HepG2 (cell line): Measurements from ENCODE around the gene ZDHHC8. TPM values are rescaled to one million over a fixed set of nuclear protein-coding genes. Genes with fewer than 3 reads are reported as not detected.

Experiments
- CEBPG ChIP-seq: IDR thresholded peaks from 2 replicates; pipeline ENCODE4 v1.6.1; 2016
- FOSL1 ChIP-seq: sonication (generic); formaldehyde crosslinking; IDR thresholded peaks from 2 replicates; pipeline ENCODE4 v1.9.0; 2021; ENCODE audit warnings: missing genetic modification reagents, borderline replicate concordance
- JARID2 ChIP-seq: sonication (generic); formaldehyde crosslinking; IDR thresholded peaks from 2 replicates; pipeline ENCODE4 v1.8.1; 2023; ENCODE audit warnings: missing genetic modification reagents, inconsistent platforms; ENCODE audit not compliant: insufficient replicate concordance
- KDM3A ChIP-seq: IDR thresholded peaks from 2 replicates; pipeline ENCODE4 v1.6.1; 2018; ENCODE audit warnings: low read depth, missing compliant biosample characterization
- NFE2 ChIP-seq: sonication (generic); formaldehyde crosslinking; IDR thresholded peaks from 2 replicates; pipeline ENCODE4 v1.4.0; 2020; ENCODE audit warnings: missing genetic modification reagents
- NFE2L2 ChIP-seq: fragments of 150-350 bp; IDR thresholded peaks from 2 replicates; pipeline ENCODE4 v1.6.1; 2014; ENCODE audit warnings: low read length
- NFIC ChIP-seq: IDR thresholded peaks from 2 replicates; pipeline ENCODE4 v1.6.1; 2012; ENCODE audit warnings: mild to moderate bottlenecking, low read length, inconsistent platforms
- NR1H2 ChIP-seq: sonication (generic); formaldehyde crosslinking; IDR thresholded peaks from 2 replicates; pipeline ENCODE4 v1.8.1; 2022; ENCODE audit warnings: low read depth, missing genetic modification reagents, borderline replicate concordance
- PHF5A ChIP-seq: IDR thresholded peaks from one replicate; pipeline ENCODE4 v1.6.1; 2018; ENCODE audit warnings: low read depth, missing genetic modification reagents; ENCODE audit not compliant: unreplicated experiment
- RFX1 ChIP-seq: fragments of 450-650 bp; IDR thresholded peaks from 2 replicates; pipeline ENCODE4 v1.6.1; 2017
- ZFP36L1 ChIP-seq: sonication (generic); formaldehyde crosslinking; IDR thresholded peaks from 2 replicates; pipeline ENCODE4 v1.8.0; 2022; ENCODE audit warnings: mild to moderate bottlenecking, missing genetic modification reagents, moderate library complexity
- ZFP36L2 ChIP-seq: sonication (generic); formaldehyde crosslinking; IDR thresholded peaks from 2 replicates; pipeline ENCODE4 v1.4.0; 2020; ENCODE audit warnings: missing genetic modification reagents
- ZKSCAN8 ChIP-seq: IDR thresholded peaks from 2 replicates; pipeline ENCODE4 v1.6.1; 2016; ENCODE audit warnings: borderline replicate concordance, missing genetic modification reagents, missing compliant biosample characterization
- ZMYM3 ChIP-seq: sonication (generic); formaldehyde crosslinking; IDR thresholded peaks from 2 replicates; pipeline ENCODE4 v1.5.1; 2020; ENCODE audit warnings: mild to moderate bottlenecking, missing genetic modification reagents
- ZNF205 ChIP-seq: IDR thresholded peaks from 2 replicates; pipeline ENCODE4 v1.6.1; 2018; ENCODE audit warnings: missing biosample characterization, missing genetic modification reagents
- ZNF24 ChIP-seq: fragments of 450-650 bp; IDR thresholded peaks from 2 replicates; pipeline ENCODE4 v1.6.1; 2017; ENCODE audit warnings: antibody characterized with exemption, mild to moderate bottlenecking
- polyA plus RNA-seq, 8 experiments: library from polyadenylated mRNA; depleted of rRNA in 3 of 8; stranded (reverse) in 7 of 8; unstranded in 1 of 8; fragments of >200 nt; fragmentation: Illumina TruSeq in 4 of 8; extraction: Trizol in 4 of 8; gene quantifications; 2 replicates each; pipeline versions ENCODE4 v1.2.1 to v1.2.3, GENCODE V29; 2011 to 2016; ENCODE audit warnings: low read depth in 4 of 8, missing spikeins in 1 of 8, mixed read lengths in 1 of 8; ENCODE audit not compliant: insufficient read depth in 1 of 8
- total RNA-seq, 5 experiments: library from RNA; depleted of rRNA; stranded (reverse); fragments of >200 nt; fragmentation: Illumina TruSeq; extraction: Trizol; gene quantifications; 2 replicates each; pipeline ENCODE4 v1.2.3, GENCODE V29; 2016; ENCODE audit warnings: low read depth in 1 of 5
- TF ChIP-seq, protein P1 (sequence below): sonication (generic); formaldehyde crosslinking; IDR thresholded peaks from 2 replicates; pipeline ENCODE4 v1.8.0; 2022; ENCODE audit warnings: mild to moderate bottlenecking, missing genetic modification reagents, moderate library complexity
- TF ChIP-seq, protein P2 (sequence below): sonication (generic); formaldehyde crosslinking; IDR thresholded peaks from 2 replicates; pipeline ENCODE4 v1.4.0; 2020; ENCODE audit warnings: missing genetic modification reagents, borderline replicate concordance
- TF ChIP-seq, protein P3 (sequence below): sonication (generic); formaldehyde crosslinking; IDR thresholded peaks from 2 replicates; pipeline ENCODE4 v1.8.0; 2022; ENCODE audit warnings: missing genetic modification reagents, mild to moderate bottlenecking, inconsistent platforms, borderline replicate concordance
- TF ChIP-seq, protein P4 (sequence below): sonication (generic); formaldehyde crosslinking; IDR thresholded peaks from 2 replicates; pipeline ENCODE4 v1.4.0; 2020; ENCODE audit warnings: missing genetic modification reagents, borderline replicate concordance
- TF ChIP-seq, protein P5 (sequence below): sonication (generic); formaldehyde crosslinking; IDR thresholded peaks from 2 replicates; pipeline ENCODE4 v1.5.1; 2020; ENCODE audit warnings: missing genetic modification reagents, mild to moderate bottlenecking, borderline replicate concordance
- TF ChIP-seq, protein P6 (sequence below): sonication (generic); formaldehyde crosslinking; IDR thresholded peaks from 2 replicates; pipeline ENCODE4 v1.5.1; 2020; ENCODE audit warnings: missing genetic modification reagents, mild to moderate bottlenecking, borderline replicate concordance

The ZDHHC8 gene
- total and polyA plus RNA-seq, 2 of the 13 experiments (the other 11 are each of a cell fraction or from before 2014, with no cell fraction given): 7.5 to 21.3 TPM

DNA sequence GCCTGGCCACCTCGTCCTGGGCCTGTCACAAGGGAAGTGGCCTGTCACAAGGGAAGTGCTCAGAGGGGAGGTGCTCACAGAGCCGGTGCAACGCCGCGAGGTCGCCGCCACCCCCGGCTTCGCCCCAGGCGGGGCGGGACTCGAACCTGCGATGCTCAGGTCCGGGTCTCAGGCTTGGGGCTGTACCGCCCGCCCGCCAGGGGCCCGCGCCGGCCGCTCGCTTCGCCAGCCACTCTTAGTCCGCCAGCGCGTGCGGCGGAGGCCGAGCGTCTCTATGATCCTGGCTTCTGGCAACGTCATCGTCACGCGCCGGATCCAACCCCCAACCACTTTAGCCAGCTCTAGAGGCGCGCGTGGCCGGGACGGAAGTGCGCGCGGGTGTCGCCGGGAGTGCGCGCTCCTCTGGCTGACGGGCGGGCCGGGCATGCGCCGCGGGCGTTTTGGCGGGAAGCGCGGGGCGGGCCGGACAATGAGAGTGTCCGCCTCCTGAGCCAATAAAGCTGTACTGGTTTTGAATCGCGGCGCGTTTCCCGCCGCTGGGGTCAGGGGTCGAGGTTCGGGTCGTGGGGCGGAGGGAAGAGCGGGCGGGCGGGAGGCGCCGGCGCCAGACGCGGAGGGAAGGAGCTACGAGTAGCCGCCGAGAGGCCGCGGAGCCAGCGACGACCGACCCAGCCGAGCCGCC is 14.5 kb upstream of the ZDHHC8 start, which contains the start of gene TRMT2A (continued):
- TF ChIP-seq NR1H2 (no peak), KDM3A (CRISPR knock-in tag) (0 out of 2 replicates have a peak, but pooled peaks have one; percentile 75), ZKSCAN8 (peak; percentile 21; the same call in 1 of the 2 replicates), ZFP36L2 (no peak), PHF5A (peak; percentile 58), ZNF24 (no peak), ZFP36L1 (peak; percentile 82), CEBPG (peak; percentile 13; the same call in 1 of the 2 replicates), FOSL1 (CRISPR knock-in tag) (no peak), NFIC (no peak), JARID2 (CRISPR knock-in tag) (no peak), RFX1 (no peak), ZMYM3 (no peak), NFE2L2 (no peak), ZNF205 (CRISPR knock-in tag) (no peak; the same call in 1 of the 2 replicates), NFE2 (CRISPR knock-in tag) (0 out of 2 replicates have a peak, but pooled peaks have one; percentile 7)
- TF ChIP-seq, protein P1, sequence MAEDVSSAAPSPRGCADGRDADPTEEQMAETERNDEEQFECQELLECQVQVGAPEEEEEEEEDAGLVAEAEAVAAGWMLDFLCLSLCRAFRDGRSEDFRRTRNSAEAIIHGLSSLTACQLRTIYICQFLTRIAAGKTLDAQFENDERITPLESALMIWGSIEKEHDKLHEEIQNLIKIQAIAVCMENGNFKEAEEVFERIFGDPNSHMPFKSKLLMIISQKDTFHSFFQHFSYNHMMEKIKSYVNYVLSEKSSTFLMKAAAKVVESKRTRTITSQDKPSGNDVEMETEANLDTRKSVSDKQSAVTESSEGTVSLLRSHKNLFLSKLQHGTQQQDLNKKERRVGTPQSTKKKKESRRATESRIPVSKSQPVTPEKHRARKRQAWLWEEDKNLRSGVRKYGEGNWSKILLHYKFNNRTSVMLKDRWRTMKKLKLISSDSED (CRISPR knock-in tag): no peak
- TF ChIP-seq, protein P2, sequence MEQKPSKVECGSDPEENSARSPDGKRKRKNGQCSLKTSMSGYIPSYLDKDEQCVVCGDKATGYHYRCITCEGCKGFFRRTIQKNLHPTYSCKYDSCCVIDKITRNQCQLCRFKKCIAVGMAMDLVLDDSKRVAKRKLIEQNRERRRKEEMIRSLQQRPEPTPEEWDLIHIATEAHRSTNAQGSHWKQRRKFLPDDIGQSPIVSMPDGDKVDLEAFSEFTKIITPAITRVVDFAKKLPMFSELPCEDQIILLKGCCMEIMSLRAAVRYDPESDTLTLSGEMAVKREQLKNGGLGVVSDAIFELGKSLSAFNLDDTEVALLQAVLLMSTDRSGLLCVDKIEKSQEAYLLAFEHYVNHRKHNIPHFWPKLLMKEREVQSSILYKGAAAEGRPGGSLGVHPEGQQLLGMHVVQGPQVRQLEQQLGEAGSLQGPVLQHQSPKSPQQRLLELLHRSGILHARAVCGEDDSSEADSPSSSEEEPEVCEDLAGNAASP (CRISPR knock-in tag): no peak; the same call in 1 of the 2 replicates
- TF ChIP-seq, protein P3, sequence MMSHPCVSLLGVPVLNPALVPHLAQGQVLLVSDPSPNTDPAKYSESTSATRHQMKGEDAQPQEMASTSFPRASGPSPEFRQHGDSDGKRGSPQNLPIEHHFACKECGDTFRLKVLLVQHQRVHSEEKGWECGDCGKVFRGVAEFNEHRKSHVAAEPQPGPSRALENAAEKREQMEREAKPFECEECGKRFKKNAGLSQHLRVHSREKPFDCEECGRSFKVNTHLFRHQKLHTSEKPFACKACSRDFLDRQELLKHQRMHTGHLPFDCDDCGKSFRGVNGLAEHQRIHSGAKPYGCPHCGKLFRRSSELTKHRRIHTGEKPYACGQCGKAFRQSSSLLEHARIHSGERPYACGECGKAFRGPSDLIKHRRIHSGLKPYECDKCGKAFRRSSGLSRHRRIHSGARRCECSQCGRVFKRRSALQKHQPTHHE: peak; percentile 98
- TF ChIP-seq, protein P4, sequence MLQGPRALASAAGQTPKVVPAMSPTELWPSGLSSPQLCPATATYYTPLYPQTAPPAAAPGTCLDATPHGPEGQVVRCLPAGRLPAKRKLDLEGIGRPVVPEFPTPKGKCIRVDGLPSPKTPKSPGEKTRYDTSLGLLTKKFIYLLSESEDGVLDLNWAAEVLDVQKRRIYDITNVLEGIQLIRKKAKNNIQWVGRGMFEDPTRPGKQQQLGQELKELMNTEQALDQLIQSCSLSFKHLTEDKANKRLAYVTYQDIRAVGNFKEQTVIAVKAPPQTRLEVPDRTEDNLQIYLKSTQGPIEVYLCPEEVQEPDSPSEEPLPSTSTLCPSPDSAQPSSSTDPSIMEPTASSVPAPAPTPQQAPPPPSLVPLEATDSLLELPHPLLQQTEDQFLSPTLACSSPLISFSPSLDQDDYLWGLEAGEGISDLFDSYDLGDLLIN: peak; percentile 97; the same call in 1 of the 2 replicates
- TF ChIP-seq, protein P5, sequence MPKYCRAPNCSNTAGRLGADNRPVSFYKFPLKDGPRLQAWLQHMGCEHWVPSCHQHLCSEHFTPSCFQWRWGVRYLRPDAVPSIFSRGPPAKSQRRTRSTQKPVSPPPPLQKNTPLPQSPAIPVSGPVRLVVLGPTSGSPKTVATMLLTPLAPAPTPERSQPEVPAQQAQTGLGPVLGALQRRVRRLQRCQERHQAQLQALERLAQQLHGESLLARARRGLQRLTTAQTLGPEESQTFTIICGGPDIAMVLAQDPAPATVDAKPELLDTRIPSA: peak; percentile 25; the same call in 1 of the 2 replicates
- TF ChIP-seq, protein P6, sequence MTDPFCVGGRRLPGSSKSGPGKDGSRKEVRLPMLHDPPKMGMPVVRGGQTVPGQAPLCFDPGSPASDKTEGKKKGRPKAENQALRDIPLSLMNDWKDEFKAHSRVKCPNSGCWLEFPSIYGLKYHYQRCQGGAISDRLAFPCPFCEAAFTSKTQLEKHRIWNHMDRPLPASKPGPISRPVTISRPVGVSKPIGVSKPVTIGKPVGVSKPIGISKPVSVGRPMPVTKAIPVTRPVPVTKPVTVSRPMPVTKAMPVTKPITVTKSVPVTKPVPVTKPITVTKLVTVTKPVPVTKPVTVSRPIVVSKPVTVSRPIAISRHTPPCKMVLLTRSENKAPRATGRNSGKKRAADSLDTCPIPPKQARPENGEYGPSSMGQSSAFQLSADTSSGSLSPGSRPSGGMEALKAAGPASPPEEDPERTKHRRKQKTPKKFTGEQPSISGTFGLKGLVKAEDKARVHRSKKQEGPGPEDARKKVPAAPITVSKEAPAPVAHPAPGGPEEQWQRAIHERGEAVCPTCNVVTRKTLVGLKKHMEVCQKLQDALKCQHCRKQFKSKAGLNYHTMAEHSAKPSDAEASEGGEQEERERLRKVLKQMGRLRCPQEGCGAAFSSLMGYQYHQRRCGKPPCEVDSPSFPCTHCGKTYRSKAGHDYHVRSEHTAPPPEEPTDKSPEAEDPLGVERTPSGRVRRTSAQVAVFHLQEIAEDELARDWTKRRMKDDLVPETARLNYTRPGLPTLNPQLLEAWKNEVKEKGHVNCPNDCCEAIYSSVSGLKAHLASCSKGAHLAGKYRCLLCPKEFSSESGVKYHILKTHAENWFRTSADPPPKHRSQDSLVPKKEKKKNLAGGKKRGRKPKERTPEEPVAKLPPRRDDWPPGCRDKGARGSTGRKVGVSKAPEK: no peak
